Smooth muscle cell (in vitro differentiated cells): ENCODE measurements around the gene USP17L5. TPM values are rescaled to one million over a fixed set of nuclear protein-coding genes. Genes with fewer than 3 reads are reported as not detected.
"Not testable (repeated sequence)": the region's sequence is repeated elsewhere in the genome, so short reads cannot be mapped to it uniquely, and the experiment has no call there.

Experiments used
- DNase-seq: peaks from one replicate; lab custom pipeline; 2025; ENCODE audit not compliant: unreplicated experiment; lab: John Stamatoyannopoulos, UW
- H2AFZ ChIP-seq: fragments of 200-600 bp; sonication (generic); 2 replicates; pipeline ENCODE4 v1.6.0; 2016; ENCODE audit warnings: antibody characterized with exemption, low read depth, mild to moderate bottlenecking
- H3F3A ChIP-seq: fragments of 200-600 bp; sonication (generic); 2 replicates; pipeline ENCODE4 v1.6.0; 2017; ENCODE audit warnings: antibody characterized with exemption, low read depth
- H3K27ac ChIP-seq: fragments of 200-600 bp; sonication (generic); 2 replicates; pipeline ENCODE4 v1.5.1; 2016; ENCODE audit warnings: low read depth, mild to moderate bottlenecking
- H3K27me3 ChIP-seq: fragments of 200-600 bp; sonication (generic); 2 replicates; pipeline ENCODE4 v1.6.1; 2016; ENCODE audit warnings: low read depth, mild to moderate bottlenecking
- H3K36me3 ChIP-seq: fragments of 200-600 bp; sonication (generic); 2 replicates; pipeline ENCODE4 v1.5.1; 2016; ENCODE audit warnings: low read depth
- H3K4me1 ChIP-seq: fragments of 200-600 bp; sonication (generic); 2 replicates; pipeline ENCODE4 v1.5.1; 2016; ENCODE audit warnings: low read depth
- H3K4me2 ChIP-seq: fragments of 200-600 bp; sonication (generic); 2 replicates; pipeline ENCODE4 v1.6.0; 2016; ENCODE audit warnings: mild to moderate bottlenecking
- H3K4me3 ChIP-seq: fragments of 200-600 bp; sonication (generic); 2 replicates; pipeline ENCODE4 v1.5.1; 2016; ENCODE audit warnings: mild to moderate bottlenecking
- H3K79me2 ChIP-seq: fragments of 200-600 bp; sonication (generic); 2 replicates; pipeline ENCODE4 v1.6.0; 2016; ENCODE audit warnings: low read depth, mild to moderate bottlenecking
- H3K9ac ChIP-seq: fragments of 200-600 bp; sonication (generic); 2 replicates; pipeline ENCODE4 v1.6.0; 2016; ENCODE audit warnings: low read depth
- H3K9me3 ChIP-seq: fragments of 200-600 bp; sonication (generic); replicated peaks from 2 replicates; pipeline ENCODE4 v1.5.1; 2016; ENCODE audit warnings: low read depth
- H4K20me1 ChIP-seq: fragments of 200-600 bp; sonication (generic); 2 replicates; pipeline ENCODE4 v1.6.0; 2016; ENCODE audit warnings: low read depth
- CTCF ChIP-seq: fragments of 200-600 bp; sonication (generic); IDR thresholded peaks from 2 replicates; pipeline ENCODE4 v1.5.1; 2017; ENCODE audit warnings: borderline replicate concordance, mild to moderate bottlenecking, antibody characterized with exemption; ENCODE audit not compliant: insufficient read depth, poor library complexity, severe bottlenecking
- WGBS: methylation state at CpG from one replicate; pipeline ENCODE4 v1.1.7; 2016; ENCODE audit warnings: low lambda C conversion rate; 5-methylcytosine and 5-hydroxymethylcytosine counted together
- polyA plus RNA-seq: library from polyadenylated mRNA; unstranded; fragments of >200 nt; fragmentation: Nextera tagmentation; extraction: Ambion mirVana; gene quantifications from 2 replicates; pipeline ENCODE4 v1.2.1, GENCODE V29; 2016
- total RNA-seq: library from RNA; depleted of rRNA; stranded (reverse); fragments of >200 nt; gene quantifications from 2 replicates; pipeline ENCODE4 v1.2.3, GENCODE V29; 2014

USP17L5 gene
- total and polyA plus RNA-seq, 2 experiments from 2014 or later = not detected

- H4K20me1 ChIP-seq, H3K27ac ChIP-seq, H3K4me1 ChIP-seq, H3K79me2 ChIP-seq, H3K9me3 ChIP-seq, DNase-seq, H3K36me3 ChIP-seq, H2AFZ ChIP-seq, H3K4me2 ChIP-seq, H3K9ac ChIP-seq, H3F3A ChIP-seq, H3K27me3 ChIP-seq, H3K4me3 ChIP-seq: not testable (repeated sequence)
- WGBS = no CpG with 5 or more reads among the region's 15 CpGs
Observed at GRCh38 chr4:9362829-9363228, 23.6 kb downstream of the USP17L5 start, which contains the start of gene USP17L30. TSS of gene USP17L30 (plus strand) at chr4:9363129. CDS start at chr4:9363129, 0 bp downstream.

GRCh38 chr4:9379881-9380280, 40.7 kb downstream of the USP17L5 start:
- DNase-seq, H3K36me3 ChIP-seq, H3F3A ChIP-seq, H3K4me3 ChIP-seq, H3K9ac ChIP-seq, H3K27me3 ChIP-seq, H3K4me1 ChIP-seq, H2AFZ ChIP-seq, H3K4me2 ChIP-seq, H3K27ac ChIP-seq, H3K79me2 ChIP-seq, H3K9me3 ChIP-seq, H4K20me1 ChIP-seq: not testable (repeated sequence)
- 29% methylated on average over 1 of the region's 1 CpG for WGBS

GRCh38 chr4:9381012-9381534, 41.9 kb downstream of the USP17L5 start:
- not testable (repeated sequence) for H3K27ac ChIP-seq, DNase-seq, H3F3A ChIP-seq, H4K20me1 ChIP-seq, H3K79me2 ChIP-seq, H3K4me1 ChIP-seq, H3K27me3 ChIP-seq, H3K9me3 ChIP-seq, H3K36me3 ChIP-seq, H3K9ac ChIP-seq
- H3K4me2 ChIP-seq = peak overlapping the region; percentile 78
- peak overlapping the region; percentile 85 for H2AFZ ChIP-seq
- 48% methylated on average over 29 of the region's 36 CpGs for WGBS
- H3K4me3 ChIP-seq = peak overlapping the region; percentile 42
- peak; percentile 44 for TF ChIP-seq CTCF

DNA sequence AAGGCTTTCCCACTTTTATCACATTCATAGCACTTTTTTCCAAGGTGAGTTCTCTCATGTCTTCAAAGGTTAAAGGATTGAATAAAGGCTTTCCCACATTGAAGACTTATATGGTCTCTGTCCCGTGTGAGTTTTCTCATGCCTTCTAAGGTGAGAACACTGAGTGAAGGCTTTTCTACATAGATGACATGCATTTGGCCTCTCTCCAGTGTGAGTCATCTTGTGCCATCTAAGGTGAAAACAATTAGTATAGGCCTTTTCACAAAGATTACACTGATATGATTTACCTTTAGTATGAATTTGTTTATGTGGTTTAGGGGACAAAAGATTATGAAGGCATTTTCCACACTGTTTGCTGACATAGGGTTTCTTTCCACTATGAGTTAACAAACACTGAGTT, 44.9 kb downstream of the USP17L5 start:
- no peak for TF ChIP-seq CTCF
- H3K36me3 ChIP-seq = no peaks in the 10 kb centered on the region
- H3F3A ChIP-seq = no peaks in the 10 kb centered on the region
- no peak overlapping the region for H3K4me2 ChIP-seq
- no peak overlapping the region for H2AFZ ChIP-seq
- H4K20me1 ChIP-seq = no peaks in the 10 kb centered on the region
- H3K9ac ChIP-seq = no peak overlapping the region
- H3K4me3 ChIP-seq = no peak overlapping the region
- H3K79me2 ChIP-seq = no peaks in the 10 kb centered on the region
- no peaks in the 10 kb centered on the region for H3K9me3 ChIP-seq
- DNase-seq = no peak
- no peak overlapping the region for H3K27ac ChIP-seq
- 75% methylated on average over 1 of the region's 1 CpG for WGBS
- H3K4me1 ChIP-seq = no peaks in the 10 kb centered on the region
- H3K27me3 ChIP-seq = no peaks in the 10 kb centered on the region

DNA sequence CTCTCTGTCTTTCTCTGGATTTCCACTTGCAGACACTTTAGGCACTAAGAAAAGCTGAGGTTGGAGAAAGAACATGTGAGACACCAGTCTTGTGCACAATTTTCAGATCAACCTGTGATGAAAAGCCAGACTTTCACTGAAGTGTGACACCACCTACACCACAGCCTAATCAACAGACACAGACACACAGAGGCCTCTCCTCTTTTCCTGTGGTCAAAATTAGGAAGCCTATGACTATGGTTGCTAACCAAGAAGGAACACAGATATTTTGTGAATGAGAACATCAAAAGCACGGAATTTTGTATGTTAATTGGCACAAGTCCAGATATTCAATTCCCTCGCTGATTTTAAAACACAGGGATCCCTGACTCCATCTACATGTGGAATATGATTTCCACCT, 49.8 kb downstream of the USP17L5 start:
- not testable (repeated sequence) for H3K27me3 ChIP-seq, H3K9me3 ChIP-seq, H3K4me2 ChIP-seq, H3K9ac ChIP-seq, H3K36me3 ChIP-seq, H2AFZ ChIP-seq, DNase-seq, H3K79me2 ChIP-seq, H3K4me3 ChIP-seq, H3K4me1 ChIP-seq, H4K20me1 ChIP-seq, H3F3A ChIP-seq, H3K27ac ChIP-seq
- WGBS = 74% methylated on average over 2 of the region's 2 CpGs

Other genes starting within 250 kb of the USP17L5 start
- not detected in 2 replicates for gene FAM90A26, start 169.0 kb upstream of the USP17L5 start, total RNA-seq
- not detected in 2 replicates for gene FAM90A26, start 169.0 kb upstream of the USP17L5 start, polyA plus RNA-seq
- not detected in 2 replicates for gene USP17L10, start 128.7 kb upstream of the USP17L5 start, total RNA-seq
- not detected in 2 replicates for gene USP17L10, start 128.7 kb upstream of the USP17L5 start, polyA plus RNA-seq
- not detected in 2 replicates for gene USP17L11, start 124.0 kb upstream of the USP17L5 start, total RNA-seq
- gene USP17L11, start 124.0 kb upstream of the USP17L5 start, polyA plus RNA-seq = not detected in 2 replicates
- not detected in 2 replicates for gene USP17L12, start 119.3 kb upstream of the USP17L5 start, total RNA-seq
- gene USP17L12, start 119.3 kb upstream of the USP17L5 start, polyA plus RNA-seq = not detected in 2 replicates
- not detected in 2 replicates for gene USP17L13, start 114.5 kb upstream of the USP17L5 start, total RNA-seq
- not detected in 2 replicates for gene USP17L13, start 114.5 kb upstream of the USP17L5 start, polyA plus RNA-seq
- gene USP17L15, start 105.0 kb upstream of the USP17L5 start, total RNA-seq = not detected in 2 replicates
- not detected in 2 replicates for gene USP17L15, start 105.0 kb upstream of the USP17L5 start, polyA plus RNA-seq
- not detected in 2 replicates for gene USP17L17, start 95.5 kb upstream of the USP17L5 start, total RNA-seq
- not detected in 2 replicates for gene USP17L17, start 95.5 kb upstream of the USP17L5 start, polyA plus RNA-seq
- gene USP17L18, start 90.8 kb upstream of the USP17L5 start, total RNA-seq = not detected in 2 replicates
- gene USP17L18, start 90.8 kb upstream of the USP17L5 start, polyA plus RNA-seq = not detected in 2 replicates
- gene USP17L19, start 86.0 kb upstream of the USP17L5 start, total RNA-seq = not detected in 2 replicates
- not detected in 2 replicates for gene USP17L19, start 86.0 kb upstream of the USP17L5 start, polyA plus RNA-seq
- not detected in 2 replicates for gene USP17L20, start 81.3 kb upstream of the USP17L5 start, total RNA-seq
- gene USP17L20, start 81.3 kb upstream of the USP17L5 start, polyA plus RNA-seq = not detected in 2 replicates
- gene USP17L21, start 76.5 kb upstream of the USP17L5 start, total RNA-seq = not detected in 2 replicates
- not detected in 2 replicates for gene USP17L21, start 76.5 kb upstream of the USP17L5 start, polyA plus RNA-seq
- not detected in 2 replicates for gene USP17L22, start 71.8 kb upstream of the USP17L5 start, total RNA-seq
- not detected in 2 replicates for gene USP17L22, start 71.8 kb upstream of the USP17L5 start, polyA plus RNA-seq
- gene USP17L24, start 14.2 kb upstream of the USP17L5 start, total RNA-seq = not detected in 2 replicates
- gene USP17L24, start 14.2 kb upstream of the USP17L5 start, polyA plus RNA-seq = not detected in 2 replicates
- not detected in 2 replicates for gene USP17L25, start 9.5 kb upstream of the USP17L5 start, total RNA-seq
- not detected in 2 replicates for gene USP17L25, start 9.5 kb upstream of the USP17L5 start, polyA plus RNA-seq
- not detected in 2 replicates for gene USP17L26, start 4.7 kb upstream of the USP17L5 start, total RNA-seq
- gene USP17L26, start 4.7 kb upstream of the USP17L5 start, polyA plus RNA-seq = not detected in 2 replicates
- gene USP17L27, start 4.7 kb downstream of the USP17L5 start, total RNA-seq = not detected in 2 replicates
- gene USP17L27, start 4.7 kb downstream of the USP17L5 start, polyA plus RNA-seq = not detected in 2 replicates
- gene USP17L28, start 9.5 kb downstream of the USP17L5 start, total RNA-seq = not detected in 2 replicates
- not detected in 2 replicates for gene USP17L28, start 9.5 kb downstream of the USP17L5 start, polyA plus RNA-seq
- gene USP17L29, start 14.2 kb downstream of the USP17L5 start, total RNA-seq = not detected in 2 replicates
- gene USP17L29, start 14.2 kb downstream of the USP17L5 start, polyA plus RNA-seq = not detected in 2 replicates
- not detected in 2 replicates for gene USP17L30, start 23.7 kb downstream of the USP17L5 start, total RNA-seq
- gene USP17L30, start 23.7 kb downstream of the USP17L5 start, polyA plus RNA-seq = not detected in 2 replicates
- not detected in 2 replicates for gene DEFB131A, start 105.0 kb downstream of the USP17L5 start, total RNA-seq
- gene DEFB131A, start 105.0 kb downstream of the USP17L5 start, polyA plus RNA-seq = not detected in 2 replicates